ENCODE results near the gene OPCML.

- TF ChIP-seq, protein P1, sequence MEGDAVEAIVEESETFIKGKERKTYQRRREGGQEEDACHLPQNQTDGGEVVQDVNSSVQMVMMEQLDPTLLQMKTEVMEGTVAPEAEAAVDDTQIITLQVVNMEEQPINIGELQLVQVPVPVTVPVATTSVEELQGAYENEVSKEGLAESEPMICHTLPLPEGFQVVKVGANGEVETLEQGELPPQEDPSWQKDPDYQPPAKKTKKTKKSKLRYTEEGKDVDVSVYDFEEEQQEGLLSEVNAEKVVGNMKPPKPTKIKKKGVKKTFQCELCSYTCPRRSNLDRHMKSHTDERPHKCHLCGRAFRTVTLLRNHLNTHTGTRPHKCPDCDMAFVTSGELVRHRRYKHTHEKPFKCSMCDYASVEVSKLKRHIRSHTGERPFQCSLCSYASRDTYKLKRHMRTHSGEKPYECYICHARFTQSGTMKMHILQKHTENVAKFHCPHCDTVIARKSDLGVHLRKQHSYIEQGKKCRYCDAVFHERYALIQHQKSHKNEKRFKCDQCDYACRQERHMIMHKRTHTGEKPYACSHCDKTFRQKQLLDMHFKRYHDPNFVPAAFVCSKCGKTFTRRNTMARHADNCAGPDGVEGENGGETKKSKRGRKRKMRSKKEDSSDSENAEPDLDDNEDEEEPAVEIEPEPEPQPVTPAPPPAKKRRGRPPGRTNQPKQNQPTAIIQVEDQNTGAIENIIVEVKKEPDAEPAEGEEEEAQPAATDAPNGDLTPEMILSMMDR (IDR thresholded peaks at IDR 0.05; ENCODE audit: poor library complexity, severe bottlenecking), result no peak
- TF ChIP-seq RAD21 (conservative IDR thresholded peaks at IDR 0.05), result no peak
These were observed 776.4 kb downstream of the OPCML start for GRCh38 chr11:132755934-132756333.
